ENCODE measurements around the gene HOXA2.

- TF ChIP-seq CTCF (IDR thresholded peaks at IDR 0.05) (no peak), POLR2A (IDR thresholded peaks at IDR 0.05) (no peak)
These were observed 18.8 kb downstream of the HOXA2 start for GRCh38 chr7:27083646-27084045.

Data from Peyer's patch (tissue), 4 donors.